ENCODE results near the gene RHOU.

DNA sequence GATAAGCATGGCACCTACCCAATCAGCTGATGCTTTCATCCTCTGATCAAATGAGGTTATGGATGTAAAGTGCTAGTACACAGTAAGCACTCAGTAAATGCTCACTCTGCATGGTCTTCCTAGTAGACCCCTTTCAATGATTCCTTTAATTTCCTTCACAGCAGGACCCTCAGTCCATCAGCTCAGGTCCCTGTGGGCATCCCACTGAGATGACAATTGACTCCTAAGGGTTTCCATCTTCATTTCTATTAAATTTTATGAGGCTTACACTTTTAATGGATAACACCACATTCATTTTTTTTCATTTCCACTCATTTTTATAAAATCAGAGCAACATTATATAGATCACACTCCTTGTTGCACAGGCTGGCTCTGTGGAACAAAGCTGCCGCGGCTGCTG lies 12.8 kb downstream of the RHOU start:
- TF ChIP-seq, protein P1, sequence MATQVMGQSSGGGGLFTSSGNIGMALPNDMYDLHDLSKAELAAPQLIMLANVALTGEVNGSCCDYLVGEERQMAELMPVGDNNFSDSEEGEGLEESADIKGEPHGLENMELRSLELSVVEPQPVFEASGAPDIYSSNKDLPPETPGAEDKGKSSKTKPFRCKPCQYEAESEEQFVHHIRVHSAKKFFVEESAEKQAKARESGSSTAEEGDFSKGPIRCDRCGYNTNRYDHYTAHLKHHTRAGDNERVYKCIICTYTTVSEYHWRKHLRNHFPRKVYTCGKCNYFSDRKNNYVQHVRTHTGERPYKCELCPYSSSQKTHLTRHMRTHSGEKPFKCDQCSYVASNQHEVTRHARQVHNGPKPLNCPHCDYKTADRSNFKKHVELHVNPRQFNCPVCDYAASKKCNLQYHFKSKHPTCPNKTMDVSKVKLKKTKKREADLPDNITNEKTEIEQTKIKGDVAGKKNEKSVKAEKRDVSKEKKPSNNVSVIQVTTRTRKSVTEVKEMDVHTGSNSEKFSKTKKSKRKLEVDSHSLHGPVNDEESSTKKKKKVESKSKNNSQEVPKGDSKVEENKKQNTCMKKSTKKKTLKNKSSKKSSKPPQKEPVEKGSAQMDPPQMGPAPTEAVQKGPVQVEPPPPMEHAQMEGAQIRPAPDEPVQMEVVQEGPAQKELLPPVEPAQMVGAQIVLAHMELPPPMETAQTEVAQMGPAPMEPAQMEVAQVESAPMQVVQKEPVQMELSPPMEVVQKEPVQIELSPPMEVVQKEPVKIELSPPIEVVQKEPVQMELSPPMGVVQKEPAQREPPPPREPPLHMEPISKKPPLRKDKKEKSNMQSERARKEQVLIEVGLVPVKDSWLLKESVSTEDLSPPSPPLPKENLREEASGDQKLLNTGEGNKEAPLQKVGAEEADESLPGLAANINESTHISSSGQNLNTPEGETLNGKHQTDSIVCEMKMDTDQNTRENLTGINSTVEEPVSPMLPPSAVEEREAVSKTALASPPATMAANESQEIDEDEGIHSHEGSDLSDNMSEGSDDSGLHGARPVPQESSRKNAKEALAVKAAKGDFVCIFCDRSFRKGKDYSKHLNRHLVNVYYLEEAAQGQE (IDR thresholded peaks at IDR 0.05; ENCODE audit: unreplicated experiment), result no peak
- TF ChIP-seq, protein P2, sequence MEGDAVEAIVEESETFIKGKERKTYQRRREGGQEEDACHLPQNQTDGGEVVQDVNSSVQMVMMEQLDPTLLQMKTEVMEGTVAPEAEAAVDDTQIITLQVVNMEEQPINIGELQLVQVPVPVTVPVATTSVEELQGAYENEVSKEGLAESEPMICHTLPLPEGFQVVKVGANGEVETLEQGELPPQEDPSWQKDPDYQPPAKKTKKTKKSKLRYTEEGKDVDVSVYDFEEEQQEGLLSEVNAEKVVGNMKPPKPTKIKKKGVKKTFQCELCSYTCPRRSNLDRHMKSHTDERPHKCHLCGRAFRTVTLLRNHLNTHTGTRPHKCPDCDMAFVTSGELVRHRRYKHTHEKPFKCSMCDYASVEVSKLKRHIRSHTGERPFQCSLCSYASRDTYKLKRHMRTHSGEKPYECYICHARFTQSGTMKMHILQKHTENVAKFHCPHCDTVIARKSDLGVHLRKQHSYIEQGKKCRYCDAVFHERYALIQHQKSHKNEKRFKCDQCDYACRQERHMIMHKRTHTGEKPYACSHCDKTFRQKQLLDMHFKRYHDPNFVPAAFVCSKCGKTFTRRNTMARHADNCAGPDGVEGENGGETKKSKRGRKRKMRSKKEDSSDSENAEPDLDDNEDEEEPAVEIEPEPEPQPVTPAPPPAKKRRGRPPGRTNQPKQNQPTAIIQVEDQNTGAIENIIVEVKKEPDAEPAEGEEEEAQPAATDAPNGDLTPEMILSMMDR (conservative IDR thresholded peaks at IDR 0.05; ENCODE audit: low read depth in 2 of 2), result no peak
